Endothelial cell (in vitro differentiated cells): ENCODE data around the gene STING1. TPM values are rescaled to one million over a fixed set of nuclear protein-coding genes. Genes with fewer than 3 reads are reported as not detected.

Source experiments
- DNase-seq: peaks from one replicate; pipeline ENCODE4 v3.0.0; 2021; ENCODE audit warnings: low spot score
- H3K27ac Mint-ChIP-seq: one replicate; pipeline ENCODE4 v1.8.0; 2021; ENCODE audit warnings: mixed read lengths, inconsistent platforms; ENCODE audit not compliant: unreplicated experiment
- H3K27me3 Mint-ChIP-seq: one replicate; pipeline ENCODE4 v1.8.0; 2021; ENCODE audit warnings: mild to moderate bottlenecking, moderate library complexity, mixed read lengths, inconsistent platforms; ENCODE audit not compliant: unreplicated experiment
- H3K36me3 Mint-ChIP-seq: one replicate; pipeline ENCODE4 v1.8.0; 2021; ENCODE audit warnings: mild to moderate bottlenecking, low read depth, mixed read lengths, inconsistent platforms; ENCODE audit not compliant: unreplicated experiment
- H3K4me1 Mint-ChIP-seq: one replicate; pipeline ENCODE4 v1.8.0; 2021; ENCODE audit warnings: mild to moderate bottlenecking, mixed read lengths, inconsistent platforms; ENCODE audit not compliant: unreplicated experiment
- H3K4me3 Mint-ChIP-seq: one replicate; pipeline ENCODE4 v1.8.0; 2021; ENCODE audit warnings: mild to moderate bottlenecking, mixed read lengths, inconsistent platforms; ENCODE audit not compliant: unreplicated experiment
- H3K9me3 Mint-ChIP-seq: one replicate; pipeline ENCODE4 v1.8.0; 2021; ENCODE audit warnings: mixed read lengths, inconsistent platforms; ENCODE audit not compliant: unreplicated experiment
- CTCF ChIP-seq: fragments of 200-600 bp; sonication (generic); IDR thresholded peaks from one replicate; pipeline ENCODE4 v1.5.0; 2021; ENCODE audit warnings: antibody characterized with exemption; ENCODE audit not compliant: unreplicated experiment
- total RNA-seq: library from RNA; stranded (reverse); fragmentation: NEBNext Ultra II Directional; extraction: Animal tissue kit (Norgen Biotek cat#: 25700); gene quantifications from one replicate; pipeline ENCODE4 v1.2.1, GENCODE V29; 2021; ENCODE audit not compliant: unreplicated experiment

Gene STING1
- total RNA-seq, 1 donor from 2014 or later, result 69.1 TPM

DNA sequence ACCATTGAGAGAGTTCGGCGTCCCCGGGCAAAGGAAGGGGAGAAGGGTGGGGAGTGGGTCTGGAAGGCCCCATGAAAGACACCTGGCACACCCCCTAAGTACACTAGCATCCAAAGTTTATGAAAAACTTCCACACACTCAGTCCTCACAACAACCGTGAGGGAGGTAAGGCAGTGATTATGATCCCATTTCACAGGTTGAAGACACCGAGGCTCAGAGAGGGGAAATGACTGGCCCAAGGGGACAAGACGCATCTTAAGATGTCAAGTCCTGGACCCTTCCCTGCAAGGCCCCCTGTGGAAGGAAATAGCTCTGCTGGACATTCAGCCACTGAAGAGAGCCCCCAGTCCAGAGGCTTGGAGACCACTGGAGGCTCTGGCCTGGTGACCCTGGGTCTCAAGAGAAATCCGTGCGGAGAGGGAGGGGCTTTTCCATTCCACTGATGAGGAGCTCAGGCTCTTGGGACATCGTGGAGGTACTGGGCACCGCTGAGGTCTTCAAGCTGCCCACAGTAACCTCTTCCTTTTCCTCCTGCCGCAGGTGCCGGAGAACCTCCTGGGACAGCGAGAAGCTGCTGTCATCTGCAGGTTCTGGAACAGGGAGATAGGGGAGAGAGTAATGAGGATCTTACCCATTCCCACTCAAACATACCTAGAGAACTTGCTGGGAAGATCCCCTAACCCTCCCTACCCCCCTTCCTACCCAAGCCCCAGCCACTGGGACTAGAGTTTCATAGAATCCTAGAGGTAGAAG, 6.5 kb downstream of the STING1 start:
- H3K27me3 Mint-ChIP-seq, result peaks cover 15% of the 10 kb centered on the region
- no peak overlapping the region for H3K4me3 Mint-ChIP-seq
- no peak overlapping the region for H3K27ac Mint-ChIP-seq
- TF ChIP-seq CTCF, result no peak
- no peaks in the 10 kb centered on the region for H3K9me3 Mint-ChIP-seq
- peaks cover 10% of the 10 kb centered on the region for H3K36me3 Mint-ChIP-seq
- no peak for DNase-seq
- peaks cover 40% of the 10 kb centered on the region for H3K4me1 Mint-ChIP-seq

DNA sequence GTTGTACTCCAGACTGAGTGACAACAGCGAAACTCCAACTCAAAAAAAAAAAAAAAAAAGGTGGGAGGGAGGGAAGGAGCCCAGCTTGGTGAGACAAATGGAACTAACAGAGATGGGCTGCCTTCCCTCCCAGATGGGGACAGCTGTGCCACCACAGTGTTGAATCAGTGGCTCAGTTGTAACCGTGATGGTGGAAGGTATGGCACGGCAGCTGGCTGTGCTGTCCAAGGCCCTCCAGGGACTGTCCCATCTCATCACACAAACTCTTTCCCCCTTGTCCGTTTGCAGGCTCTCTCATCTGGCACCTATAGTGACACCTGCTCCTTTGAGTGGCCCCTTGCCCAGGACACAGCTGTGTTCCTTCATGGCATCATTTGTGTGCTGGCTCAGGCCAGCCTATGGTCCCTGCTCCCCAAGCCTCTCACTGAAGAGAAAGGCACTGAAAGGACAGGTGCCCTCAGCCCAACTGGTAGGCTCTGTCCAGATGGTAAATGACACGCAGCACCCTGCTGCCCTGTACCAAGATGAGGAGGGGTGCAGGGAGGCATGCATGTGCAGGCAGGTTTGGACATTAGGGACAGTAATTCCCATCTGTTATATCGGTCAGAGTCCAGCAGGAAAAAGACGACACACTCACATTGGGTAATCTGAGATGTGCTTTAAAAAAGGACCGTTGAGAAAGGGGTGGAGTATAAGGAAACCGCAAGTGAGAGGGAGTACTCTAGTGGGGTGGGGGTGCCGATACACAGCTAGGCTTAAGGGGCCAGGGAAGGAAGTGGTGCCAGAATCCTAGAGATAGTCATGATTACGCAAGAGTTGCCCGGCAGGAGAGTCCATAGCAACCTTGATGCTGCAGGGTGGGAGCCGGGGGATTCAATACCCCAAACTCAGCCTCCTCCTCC, 7.4 kb downstream of the STING1 start:
- Mint-ChIP-seq H3K36me3 (peaks cover 4% of the 10 kb centered on the region), H3K27ac (no peak overlapping the region), H3K27me3 (peaks cover 10% of the 10 kb centered on the region), H3K9me3 (no peaks in the 10 kb centered on the region), H3K4me1 (peaks cover 34% of the 10 kb centered on the region), H3K4me3 (peak overlapping the region; percentile 14)
- no peak for TF ChIP-seq CTCF
- DNase-seq, result no peak

GRCh38 chr5:139473565-139473964, 9.0 kb downstream of the STING1 start:
- TF ChIP-seq CTCF, result no peak
- peaks cover 41% of the 10 kb centered on the region for H3K4me1 Mint-ChIP-seq
- peaks cover 13% of the 10 kb centered on the region for H3K27me3 Mint-ChIP-seq
- H3K9me3 Mint-ChIP-seq, result no peaks in the 10 kb centered on the region
- peak overlapping the region; percentile 96 for H3K27ac Mint-ChIP-seq
- no peak overlapping the region for H3K4me3 Mint-ChIP-seq
- H3K36me3 Mint-ChIP-seq, result peaks cover 4% of the 10 kb centered on the region
- DNase-seq, result peak; percentile 42

DNA sequence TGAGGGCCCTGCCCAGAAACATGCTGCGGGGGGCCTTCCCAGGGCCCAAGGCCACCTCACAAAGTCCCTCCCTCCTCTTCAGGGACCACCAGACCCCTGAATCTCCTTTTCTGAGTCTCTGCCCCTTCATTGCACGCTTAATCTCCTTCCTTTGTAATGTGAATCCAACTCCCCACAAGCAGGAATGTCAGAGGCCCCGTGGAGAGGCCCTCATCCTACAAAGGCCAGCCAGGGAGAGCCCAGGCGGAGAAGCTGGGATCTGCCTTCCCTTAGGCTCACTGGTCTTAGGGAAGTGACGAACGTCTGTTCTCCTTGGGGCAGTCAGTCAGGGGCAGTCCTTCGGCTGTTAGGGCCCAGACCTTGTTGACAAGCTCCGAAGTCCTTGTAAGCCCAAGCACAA, 9.5 kb downstream of the STING1 start:
- TF ChIP-seq CTCF, result no peak
- Mint-ChIP-seq H3K4me3 (no peak overlapping the region), H3K4me1 (peaks cover 45% of the 10 kb centered on the region), H3K36me3 (peaks cover 4% of the 10 kb centered on the region), H3K27me3 (peaks cover 17% of the 10 kb centered on the region), H3K27ac (peak overlapping the region; percentile 96), H3K9me3 (no peaks in the 10 kb centered on the region)
- DNase-seq, result peak; percentile 33
